Measurements from ENCODE around the gene ABHD16A. TPM values are rescaled to one million over a fixed set of nuclear protein-coding genes. Genes with fewer than 3 reads are reported as not detected.
A peak's percentile ranks its signal among the peaks of the same experiment; 100 is the strongest.

ABHD16A gene
- total and polyA plus RNA-seq, 2 of the 13 experiments (the other 11 are each of a cell fraction or from before 2014, with no cell fraction given), result 43.5 to 45.4 TPM

GRCh38 chr6:31655349-31656237, 47.5 kb downstream of the ABHD16A start, which contains the start of gene APOM (continued):
- TF ChIP-seq HNF1B (CRISPR knock-in tag; IDR thresholded peaks at IDR 0.05) (peak; percentile 100), MTF2 (CRISPR knock-in tag; IDR thresholded peaks at IDR 0.05; ENCODE audit: borderline replicate concordance) (no peak), SALL1 (CRISPR knock-in tag; IDR thresholded peaks at IDR 0.05) (peak; percentile 97), SP1 (IDR thresholded peaks at IDR 0.05) (no peak), SP1 (CRISPR knock-in tag; IDR thresholded peaks at IDR 0.05) (peak; percentile 26; the same call in 1 of the 2 replicates), ZNF354B (CRISPR knock-in tag; IDR thresholded peaks at IDR 0.05) (peak; percentile 97; the same call in 1 of the 2 replicates), THRA (CRISPR knock-in tag; IDR thresholded peaks at IDR 0.05; ENCODE audit: borderline replicate concordance) (peak; percentile 80; the same call in 1 of the 2 replicates), ZIK1 (CRISPR knock-in tag; IDR thresholded peaks at IDR 0.05; ENCODE audit: borderline replicate concordance, low read depth) (peak; percentile 94; the same call in 1 of the 2 replicates), ATF4 (CRISPR knock-in tag; IDR thresholded peaks at IDR 0.05) (peak in 1 of 2 experiments; percentile 88; a peak in 2 of 4 replicates), ZKSCAN1 (IDR thresholded peaks at IDR 0.05; ENCODE audit: low read length) (0 out of 2 replicates have a peak, but pooled peaks have one; percentile 9), FUBP1 (CRISPR knock-in tag; IDR thresholded peaks at IDR 0.05; ENCODE audit: borderline replicate concordance) (peak; percentile 85), HOXA7 (CRISPR knock-in tag; IDR thresholded peaks at IDR 0.05) (0 out of 2 replicates have a peak, but pooled peaks have one; percentile 64), FOXA3 (CRISPR knock-in tag; IDR thresholded peaks at IDR 0.05) (peak; percentile 92), CAMTA2 (CRISPR knock-in tag; IDR thresholded peaks at IDR 0.05; ENCODE audit: borderline replicate concordance) (peak; percentile 79; the same call in 1 of the 2 replicates), ZSCAN30 (CRISPR knock-in tag; IDR thresholded peaks at IDR 0.05) (0 out of 2 replicates have a peak, but pooled peaks have one; percentile 59), RORA (CRISPR knock-in tag; IDR thresholded peaks at IDR 0.05) (no peak), ZBTB33 (CRISPR knock-in tag; IDR thresholded peaks at IDR 0.05) (peak; percentile 79; the same call in 1 of the 2 replicates), ZBTB42 (CRISPR knock-in tag; IDR thresholded peaks at IDR 0.05) (0 out of 2 replicates have a peak, but pooled peaks have one; percentile 70), ZNF205 (CRISPR knock-in tag; IDR thresholded peaks at IDR 0.05) (peak; percentile 91), ZNF329 (CRISPR knock-in tag; IDR thresholded peaks at IDR 0.05; ENCODE audit: low read depth) (0 out of 2 replicates have a peak, but pooled peaks have one; percentile 73)
